Activated B cell treated with CpG ODN at 0.5 μM for 24 hours (primary cell): ENCODE results near the gene DTX3L. TPM values are rescaled to one million over a fixed set of nuclear protein-coding genes. Genes with fewer than 3 reads are reported as not detected.

Experiments
- ATAC-seq: fragments of 200-7000 bp; cut with Tn5 transposase; one replicate; pipeline ENCODE4 v1.10.0; 2021; ENCODE audit warnings: low read depth, mild to moderate bottlenecking, moderate library complexity
- CTCF ChIA-PET: fragments of 350-600 bp; sonication (Branson Sonifier 250); formaldehyde crosslinking; loops from one replicate; lab custom pipeline; 2021; ENCODE audit warnings: antibody characterized with exemption; lab: Charles Lee
- POLR2A ChIA-PET: fragments of 350-600 bp; sonication (Branson Sonifier 250); formaldehyde crosslinking; loops from one replicate; lab custom pipeline; 2021; ENCODE audit warnings: antibody characterized with exemption; lab: Charles Lee
- DNase-seq: peaks from one replicate; pipeline ENCODE4 v3.0.0; 2022
- H3K27ac Mint-ChIP-seq: one replicate; pipeline ENCODE4 v1.8.0; 2020; ENCODE audit warnings: mixed read lengths
- H3K27me3 Mint-ChIP-seq: one replicate; pipeline ENCODE4 v1.8.0; 2021; ENCODE audit warnings: mixed read lengths
- H3K36me3 Mint-ChIP-seq: one replicate; pipeline ENCODE4 v1.8.0; 2021; ENCODE audit warnings: low read depth, mixed read lengths
- H3K4me1 Mint-ChIP-seq: one replicate; pipeline ENCODE4 v1.8.0; 2021; ENCODE audit warnings: mixed read lengths
- H3K4me3 Mint-ChIP-seq: one replicate; pipeline ENCODE4 v1.8.0; 2020; ENCODE audit warnings: mild to moderate bottlenecking, mixed read lengths
- H3K9me3 Mint-ChIP-seq: one replicate; pipeline ENCODE4 v1.8.0; 2020; ENCODE audit warnings: mixed read lengths
- CTCF ChIP-seq: fragments of 200-600 bp; IDR thresholded peaks from one replicate; pipeline ENCODE4 v1.8.0; 2022; ENCODE audit warnings: antibody characterized with exemption, mild to moderate bottlenecking
- intact Hi-C: fragments of 100-400 bp; cut with micrococcal nuclease; formaldehyde crosslinking; loops from one replicate; pipeline ENCODE4 v1.15.1; 2024
- total RNA-seq: library from RNA; stranded (reverse); gene quantifications from 2 replicates; pipeline ENCODE4 v1.2.3, GENCODE V29; 2022

Gene DTX3L
- total RNA-seq, 1 donor from 2014 or later = 76.5 TPM

- intact Hi-C loops = no loop called here
- CTCF ChIA-PET = interaction anchor here (1.0 to 1.1 kb wide), 2 partner anchors 37 to 98 kb away, joined by 3 to 4 read pairs; partner anchors contain the start of gene PARP14
- peaks cover 19% of the 10 kb centered on the region for H3K9me3 Mint-ChIP-seq
- peak overlapping the region; percentile 59 for H3K27ac Mint-ChIP-seq
- ATAC-seq (no peak), DNase-seq (no peak)
- TF ChIP-seq CTCF = no peak
- POLR2A ChIA-PET = interaction anchor here (0.5 to 1.3 kb wide), 3 partner anchors 26 to 98 kb away, joined by 3 to 4 read pairs (median 3); partner anchors contain the start of gene PARP14
- no peaks in the 10 kb centered on the region for H3K27me3 Mint-ChIP-seq
- H3K4me3 Mint-ChIP-seq = no peak overlapping the region
- peaks cover 72% of the 10 kb centered on the region for H3K4me1 Mint-ChIP-seq
- H3K36me3 Mint-ChIP-seq = peaks cover 65% of the 10 kb centered on the region
These were observed 18.3 kb downstream of the DTX3L start for GRCh38 chr3:122582390-122582789.

GRCh38 chr3:122586098-122586497 lies 22.0 kb downstream of the DTX3L start:
- H3K27me3 Mint-ChIP-seq = no peaks in the 10 kb centered on the region
- peaks cover 53% of the 10 kb centered on the region for H3K36me3 Mint-ChIP-seq
- H3K4me3 Mint-ChIP-seq = peak overlapping the region; percentile 19
- peaks cover 80% of the 10 kb centered on the region for H3K4me1 Mint-ChIP-seq
- intact Hi-C loops = no loop called here
- H3K27ac Mint-ChIP-seq = peak overlapping the region; percentile 72
- ATAC-seq (no peak), DNase-seq (no peak)
- CTCF ChIA-PET = no interaction called here
- POLR2A ChIA-PET = no interaction called here
- TF ChIP-seq CTCF = no peak
- peaks cover 19% of the 10 kb centered on the region for H3K9me3 Mint-ChIP-seq

- ATAC-seq = no peak
- Mint-ChIP-seq H3K4me3 (no peak overlapping the region), H3K36me3 (peaks cover 51% of the 10 kb centered on the region), H3K27me3 (no peaks in the 10 kb centered on the region), H3K27ac (peak overlapping the region; percentile 65), H3K9me3 (peaks cover 13% of the 10 kb centered on the region), H3K4me1 (peaks cover 78% of the 10 kb centered on the region)
- CTCF ChIA-PET = no interaction called here
- TF ChIP-seq CTCF = no peak
- intact Hi-C loops = no loop called here
- no peak for DNase-seq
- POLR2A ChIA-PET = interaction anchor here (0.8 to 2.5 kb wide), 5 partner anchors 10 to 34 kb away, joined by 3 to 20 read pairs (median 3); partner anchors contain the start of genes DTX3L, PARP15 and PARP9
These were observed 22.8 kb downstream of the DTX3L start for GRCh38 chr3:122586773-122587485.

- CTCF ChIA-PET = no interaction called here
- H3K27me3 Mint-ChIP-seq = no peaks in the 10 kb centered on the region
- H3K9me3 Mint-ChIP-seq = peaks cover 10% of the 10 kb centered on the region
- POLR2A ChIA-PET = interaction anchor here (0.8 to 2.5 kb wide), 5 partner anchors 10 to 33 kb away, joined by 3 to 20 read pairs (median 3); partner anchors contain the start of genes DTX3L, PARP15 and PARP9
- ATAC-seq = no peak
- intact Hi-C loops = no loop called here
- H3K4me3 Mint-ChIP-seq = no peak overlapping the region
- DNase-seq = no peak
- no peak for TF ChIP-seq CTCF
- peaks cover 77% of the 10 kb centered on the region for H3K4me1 Mint-ChIP-seq
- H3K36me3 Mint-ChIP-seq = peaks cover 49% of the 10 kb centered on the region
- H3K27ac Mint-ChIP-seq = no peak overlapping the region
These were observed 23.4 kb downstream of the DTX3L start for GRCh38 chr3:122587572-122587971.

- peak overlapping the region; percentile 28 for H3K4me3 Mint-ChIP-seq
- ATAC-seq = peak; percentile 56
- peak overlapping the region; percentile 81 for H3K27ac Mint-ChIP-seq
- no peak for DNase-seq
- CTCF ChIA-PET = no interaction called here
- POLR2A ChIA-PET = interaction anchor here (1.4 kb wide), 1 partner anchor 13 kb away, joined by 3 read pairs; no protein-coding TSS in a partner anchor
- no peak for TF ChIP-seq CTCF
- intact Hi-C loops = loop anchor here (1.0 kb wide), 3 partner anchors 9 to 21 kb away; no protein-coding TSS in a partner anchor
- peaks cover 5% of the 10 kb centered on the region for H3K9me3 Mint-ChIP-seq
- H3K36me3 Mint-ChIP-seq = peaks cover 43% of the 10 kb centered on the region
- H3K4me1 Mint-ChIP-seq = peaks cover 80% of the 10 kb centered on the region
- H3K27me3 Mint-ChIP-seq = no peaks in the 10 kb centered on the region
These were observed 25.2 kb downstream of the DTX3L start for GRCh38 chr3:122589297-122589696.
